ENCODE measurements around the gene SETDB1. TPM values are rescaled to one million over a fixed set of nuclear protein-coding genes. Genes with fewer than 3 reads are reported as not detected.

Gene SETDB1
- total RNA-seq, 1 donor from 2014 or later: 51.1 TPM

GRCh38 chr1:150976401-150976821 is 50.2 kb downstream of the SETDB1 start:
- no peak for DNase-seq (ENCODE audit: low read depth)

- DNase-seq (ENCODE audit: low read depth): peak; percentile 85
Measured at GRCh38 chr1:150976879-150977694, 50.9 kb downstream of the SETDB1 start.

DNA sequence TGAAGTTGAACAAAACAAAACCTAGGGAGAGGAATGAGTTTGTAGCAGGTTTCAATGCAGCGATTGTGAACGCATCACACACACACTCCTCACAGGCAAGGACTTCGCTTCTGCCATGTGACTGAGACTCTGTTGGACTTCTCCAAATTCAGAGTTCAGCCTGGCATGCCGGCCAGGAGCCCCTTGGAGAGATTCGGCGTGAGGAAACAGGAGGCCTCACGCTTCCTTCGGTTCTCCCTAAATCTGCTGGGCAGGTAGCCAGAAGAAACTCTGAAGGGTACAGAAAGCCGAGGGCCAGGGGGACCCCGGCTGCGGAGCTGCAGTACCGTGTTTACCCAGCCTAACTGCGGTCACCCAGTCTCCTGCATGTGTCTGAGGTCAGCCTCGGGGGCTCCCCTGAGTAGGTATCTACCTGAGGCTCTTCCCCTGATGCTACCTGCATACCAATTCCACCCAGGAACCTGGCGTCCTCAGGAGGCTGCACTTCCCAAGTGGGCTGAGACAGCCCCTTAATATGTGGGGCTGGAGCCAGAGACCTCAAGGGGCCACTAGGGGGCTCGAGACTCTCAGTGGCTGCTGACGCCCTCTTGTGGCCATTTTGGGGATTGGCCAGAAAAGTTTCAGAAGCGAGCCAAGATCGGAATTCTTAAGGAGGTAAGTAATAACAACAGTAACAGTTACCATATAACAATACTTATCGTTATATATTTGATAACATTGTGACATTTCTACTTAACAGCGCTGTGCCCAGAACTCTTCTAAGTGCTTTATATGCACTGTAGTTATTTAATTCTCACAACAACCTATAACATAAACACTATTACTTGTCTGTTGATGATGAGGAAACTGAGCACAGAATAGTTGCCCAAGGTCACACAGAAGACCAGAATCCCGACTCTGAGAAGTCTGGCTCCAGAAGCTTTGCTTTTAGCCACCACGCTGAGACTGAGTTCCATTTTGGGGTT is 53.2 kb downstream of the SETDB1 start:
- peak; percentile 78 for DNase-seq (ENCODE audit: low read depth)

- DNase-seq (ENCODE audit: low read depth): no peak
Measured at GRCh38 chr1:150981177-150981804, 55.1 kb downstream of the SETDB1 start.

- peak; percentile 58 for DNase-seq (ENCODE audit: low read depth)
Measured at GRCh38 chr1:150981805-150982712, 55.9 kb downstream of the SETDB1 start, which contains the start of gene ANXA9. TSS of gene ANXA9 (plus strand) at chr1:150982292. CDS start at chr1:150983106, 814 bp downstream.

- no peak for DNase-seq (ENCODE audit: low read depth)
Measured at GRCh38 chr1:150985179-150985825, 59.1 kb downstream of the SETDB1 start.

GRCh38 chr1:150987924-150988323 is 61.8 kb downstream of the SETDB1 start:
- no peak for DNase-seq (ENCODE audit: low read depth)

GRCh38 chr1:150992626-150993025 is 66.5 kb downstream of the SETDB1 start:
- peak; percentile 89 for DNase-seq (ENCODE audit: low read depth)

GRCh38 chr1:150994248-150994647 is 68.1 kb downstream of the SETDB1 start:
- no peak for DNase-seq (ENCODE audit: low read depth)

- no peak for DNase-seq (ENCODE audit: low read depth)
Measured at GRCh38 chr1:150995460-150995859, 69.3 kb downstream of the SETDB1 start.

DNA sequence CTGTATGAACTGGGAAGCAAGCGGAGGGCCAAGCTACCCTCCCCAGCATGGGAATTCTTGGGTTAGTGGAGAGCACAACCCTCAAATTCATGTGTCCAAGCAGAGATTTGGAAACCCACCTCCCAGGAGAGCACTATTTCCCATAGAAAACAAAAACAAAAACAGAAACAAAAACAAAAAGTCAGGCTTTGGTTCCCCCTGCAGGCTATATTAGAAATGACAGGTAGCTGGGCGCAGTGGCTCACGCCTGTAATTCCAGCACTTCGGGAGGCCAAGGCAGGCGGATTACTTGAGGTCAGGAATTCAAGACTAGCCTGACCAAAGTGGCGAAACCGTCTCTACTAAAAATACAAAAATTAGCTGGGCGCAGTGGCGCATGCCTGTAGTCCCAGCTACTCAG is 69.7 kb downstream of the SETDB1 start:
- DNase-seq (ENCODE audit: low read depth): no peak

GRCh38 chr1:150997126-150997872 is 71.1 kb downstream of the SETDB1 start:
- no peak for DNase-seq (ENCODE audit: low read depth)

GRCh38 chr1:150997949-150998348 is 71.8 kb downstream of the SETDB1 start:
- DNase-seq (ENCODE audit: low read depth): no peak

- no peak for DNase-seq (ENCODE audit: low read depth)
Measured at GRCh38 chr1:150999051-150999674, 73.0 kb downstream of the SETDB1 start.

DNA sequence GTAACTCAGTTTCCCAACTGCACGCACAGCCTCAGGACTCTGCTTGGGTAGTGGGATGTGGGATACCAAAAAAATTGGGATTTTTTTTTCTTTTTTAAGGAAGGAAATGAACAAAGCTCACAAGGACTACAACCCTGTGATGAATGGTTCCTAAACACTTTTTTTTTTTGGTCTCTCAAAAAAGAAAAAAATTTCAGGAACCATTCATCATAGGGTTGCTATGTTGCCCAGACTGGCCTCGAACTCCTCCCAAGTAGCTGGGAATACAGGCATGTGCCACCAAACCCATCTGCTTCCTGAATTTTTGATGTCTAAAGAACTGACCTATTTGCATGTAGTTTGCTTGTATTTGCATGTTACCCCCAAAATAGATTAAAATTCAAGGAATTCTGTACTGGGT is 73.8 kb downstream of the SETDB1 start:
- DNase-seq (ENCODE audit: low read depth): no peak

DNA sequence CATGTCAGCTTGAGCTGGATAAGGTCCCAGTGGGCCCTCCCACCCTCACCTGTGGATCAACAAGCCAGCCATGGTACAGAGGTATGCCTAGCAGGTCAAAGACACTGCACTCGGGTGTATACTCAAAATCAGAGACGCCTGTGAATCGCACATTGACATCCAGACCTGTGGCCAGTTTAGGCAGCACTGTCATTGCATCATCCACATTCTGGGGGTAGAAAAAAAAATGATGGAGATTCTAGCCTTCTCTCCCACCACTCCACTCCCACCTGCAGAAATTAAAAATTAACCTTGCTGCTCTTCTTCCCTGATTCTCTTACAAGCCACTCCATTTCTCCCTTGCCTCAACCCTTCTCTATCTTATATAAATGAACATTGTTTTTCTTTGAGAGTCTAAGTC is 74.2 kb downstream of the SETDB1 start:
- DNase-seq (ENCODE audit: low read depth): no peak

- no peak for DNase-seq (ENCODE audit: low read depth)
Measured at GRCh38 chr1:151001602-151002001, 75.4 kb downstream of the SETDB1 start.

GRCh38 chr1:151002051-151002450 is 75.9 kb downstream of the SETDB1 start:
- DNase-seq (ENCODE audit: low read depth): no peak

DNA sequence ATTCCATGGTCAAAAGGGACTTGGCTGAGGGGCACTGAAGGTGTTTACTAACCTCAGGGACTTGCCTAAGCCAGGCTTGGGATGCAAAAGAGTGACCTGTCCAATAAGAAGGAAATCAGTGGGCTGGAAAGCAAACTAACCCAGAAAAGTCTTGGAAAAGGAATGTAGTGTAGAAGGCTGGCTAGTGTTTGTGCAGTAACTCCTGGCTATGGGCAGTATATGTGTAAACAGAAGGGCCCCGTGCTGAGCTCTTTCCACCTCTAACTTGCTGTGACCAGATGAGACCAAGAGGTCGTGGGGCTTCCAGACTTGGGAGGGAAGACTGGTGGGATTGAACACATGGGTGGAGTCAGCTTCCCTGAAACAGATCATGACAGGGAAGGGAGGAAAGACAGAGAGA is 76.4 kb downstream of the SETDB1 start:
- DNase-seq (ENCODE audit: low read depth): peak; percentile 68

All from renal cortical epithelial cell (primary cell).